ENCODE measurements around the gene LRRC9.
"Not testable (repeated sequence)": the region's sequence is repeated elsewhere in the genome, so short reads cannot be mapped to it uniquely, and the experiment has no call there.

Gene LRRC9

DNA sequence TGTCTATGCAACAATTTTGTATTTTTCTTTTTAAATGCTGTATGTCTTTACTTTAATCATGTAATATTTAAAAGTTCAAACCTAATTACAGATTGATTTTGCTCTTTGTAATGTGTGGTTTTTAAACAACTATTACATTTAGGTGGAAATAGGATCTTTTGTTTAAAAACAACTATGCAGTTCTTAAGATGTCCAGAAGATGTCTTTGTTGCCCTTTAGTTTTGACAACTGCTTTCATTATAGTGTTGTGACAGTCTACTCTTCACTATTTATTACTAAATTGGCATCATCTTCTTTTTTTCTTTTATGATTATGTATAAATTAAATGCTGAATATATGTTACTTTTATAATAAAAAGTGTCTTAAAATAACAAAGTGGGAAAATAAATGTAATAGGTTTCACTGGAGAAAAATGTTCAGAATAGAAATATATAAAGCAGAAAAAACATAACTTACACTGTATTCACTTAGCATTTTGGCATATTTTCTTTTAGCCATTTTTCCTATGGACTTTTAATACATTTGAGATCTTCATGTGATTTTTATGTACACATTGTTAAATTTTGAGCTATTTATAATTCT, 144.6 kb downstream of the LRRC9 start:
- DNase-seq (ENCODE audit: low read depth) = peak; percentile 52

DNA sequence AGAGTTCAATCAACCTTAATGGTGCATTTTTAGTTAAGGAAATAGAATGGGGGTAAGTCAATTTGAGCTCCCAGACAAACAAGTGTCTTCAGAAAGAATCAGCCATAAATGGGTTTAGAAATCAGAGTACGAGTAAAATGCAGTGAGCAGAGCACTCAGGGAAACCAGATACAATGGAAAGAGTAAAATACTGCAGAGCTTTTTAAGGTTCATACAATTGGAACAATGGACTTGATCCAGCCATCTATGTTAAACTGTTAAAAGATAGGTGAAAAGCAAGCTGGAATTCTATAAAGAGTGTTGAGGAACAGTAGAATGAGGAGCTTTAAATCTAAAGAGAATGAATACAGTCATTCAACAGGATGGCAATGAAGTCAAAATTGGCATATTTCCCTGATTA, 147.9 kb downstream of the LRRC9 start:
- DNase-seq (ENCODE audit: low read depth) = no peak

DNA sequence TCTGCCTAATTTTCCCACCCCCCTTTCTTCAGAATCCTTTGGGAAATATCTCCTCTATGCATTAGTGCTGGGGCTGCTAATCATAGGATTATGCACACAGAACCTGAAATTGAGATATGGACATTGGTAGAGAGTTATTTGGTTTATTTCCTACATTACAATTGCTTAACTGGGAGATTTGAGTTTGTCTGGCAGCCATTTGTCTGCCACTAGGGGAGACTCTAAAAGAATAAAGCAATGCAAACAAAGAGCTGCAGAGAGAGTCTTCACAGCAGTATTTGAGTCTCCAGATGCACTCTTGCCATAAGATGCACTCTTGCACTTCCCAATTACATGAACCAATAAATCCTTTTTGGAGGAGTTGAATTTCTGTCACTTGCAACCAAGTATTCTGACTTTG, 159.8 kb downstream of the LRRC9 start:
- no peak for DNase-seq (ENCODE audit: low read depth)

DNA sequence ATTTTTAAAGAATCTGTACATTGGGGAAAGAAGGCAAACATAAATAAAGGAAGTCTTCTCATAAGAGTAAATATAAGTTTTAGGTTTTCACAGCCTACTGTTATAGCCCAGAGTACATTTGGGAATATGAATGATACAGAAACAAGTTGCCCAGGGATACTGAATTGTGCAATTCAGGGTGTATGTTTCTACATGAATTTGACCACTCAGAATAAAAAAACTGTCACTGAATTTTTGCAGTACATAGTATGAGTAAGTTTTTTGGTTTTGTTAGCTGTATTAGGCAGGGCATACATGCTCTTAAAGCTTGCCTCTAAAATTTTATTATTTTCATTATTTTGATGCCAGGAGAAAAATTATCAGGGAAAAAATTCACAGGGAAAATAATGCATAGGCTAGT, 165.1 kb downstream of the LRRC9 start:
- DNase-seq (ENCODE audit: low read depth) = peak; percentile 57

DNA sequence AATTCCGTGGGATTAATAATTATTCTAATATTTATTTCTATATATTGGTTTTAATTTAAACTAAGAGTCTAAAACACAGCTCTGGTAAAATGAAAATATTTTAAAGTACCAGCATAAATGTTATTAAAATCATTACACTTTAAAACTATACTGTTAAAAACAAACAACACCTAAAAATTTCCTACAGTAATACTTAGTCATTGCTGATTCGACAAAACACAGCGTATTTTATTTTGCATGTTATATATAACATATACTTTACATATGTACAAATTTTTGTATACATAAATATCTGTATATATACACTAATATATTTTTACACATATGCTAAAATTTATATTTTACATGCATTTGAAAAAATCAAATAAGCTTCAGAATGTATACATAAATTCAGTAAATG, 165.7 kb downstream of the LRRC9 start:
- no peak for DNase-seq (ENCODE audit: low read depth)

DNA sequence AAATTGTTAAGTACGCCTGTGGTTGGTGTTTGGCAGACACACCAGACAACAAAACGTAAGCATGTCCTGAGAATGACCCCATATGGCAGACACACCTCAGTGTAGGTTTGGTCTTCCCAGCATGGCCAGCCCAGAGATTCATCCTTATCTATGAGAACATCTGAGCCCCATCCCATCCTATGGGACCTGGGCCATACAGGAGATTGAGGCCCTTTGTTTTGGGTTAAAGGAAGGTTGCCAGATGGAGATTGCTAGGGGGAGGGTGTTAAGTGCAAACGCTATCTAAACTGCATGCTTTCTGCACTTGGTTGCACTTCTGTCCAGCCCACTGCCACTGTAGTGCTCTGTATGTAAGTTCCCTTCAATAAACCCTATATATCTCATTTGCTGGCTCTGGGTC, 167.7 kb downstream of the LRRC9 start:
- no peak for DNase-seq (ENCODE audit: low read depth)

DNA sequence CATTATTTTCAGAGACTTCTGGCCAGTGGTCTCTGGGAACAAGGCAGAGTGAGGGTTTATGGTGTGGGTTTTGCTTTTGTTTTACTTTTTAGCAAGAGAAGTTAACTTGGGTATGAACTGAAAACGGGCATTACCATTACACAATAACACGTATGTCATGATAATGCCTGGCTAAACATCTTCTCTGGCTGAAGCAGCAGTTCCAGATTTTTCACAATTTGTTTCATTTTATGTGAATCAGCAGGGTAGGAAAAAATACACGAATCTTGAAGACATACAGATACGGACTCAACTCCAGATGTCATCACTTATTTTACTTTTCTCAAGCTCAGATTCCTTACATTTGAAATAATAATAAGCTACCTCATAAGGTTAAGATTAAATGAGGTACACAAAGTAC, 169.3 kb downstream of the LRRC9 start:
- peak; percentile 15 for DNase-seq (ENCODE audit: low read depth)

GRCh38 chr14:60090864-60091519, 171.0 kb downstream of the LRRC9 start:
- DNase-seq (ENCODE audit: low read depth) = peak; percentile 56

DNA sequence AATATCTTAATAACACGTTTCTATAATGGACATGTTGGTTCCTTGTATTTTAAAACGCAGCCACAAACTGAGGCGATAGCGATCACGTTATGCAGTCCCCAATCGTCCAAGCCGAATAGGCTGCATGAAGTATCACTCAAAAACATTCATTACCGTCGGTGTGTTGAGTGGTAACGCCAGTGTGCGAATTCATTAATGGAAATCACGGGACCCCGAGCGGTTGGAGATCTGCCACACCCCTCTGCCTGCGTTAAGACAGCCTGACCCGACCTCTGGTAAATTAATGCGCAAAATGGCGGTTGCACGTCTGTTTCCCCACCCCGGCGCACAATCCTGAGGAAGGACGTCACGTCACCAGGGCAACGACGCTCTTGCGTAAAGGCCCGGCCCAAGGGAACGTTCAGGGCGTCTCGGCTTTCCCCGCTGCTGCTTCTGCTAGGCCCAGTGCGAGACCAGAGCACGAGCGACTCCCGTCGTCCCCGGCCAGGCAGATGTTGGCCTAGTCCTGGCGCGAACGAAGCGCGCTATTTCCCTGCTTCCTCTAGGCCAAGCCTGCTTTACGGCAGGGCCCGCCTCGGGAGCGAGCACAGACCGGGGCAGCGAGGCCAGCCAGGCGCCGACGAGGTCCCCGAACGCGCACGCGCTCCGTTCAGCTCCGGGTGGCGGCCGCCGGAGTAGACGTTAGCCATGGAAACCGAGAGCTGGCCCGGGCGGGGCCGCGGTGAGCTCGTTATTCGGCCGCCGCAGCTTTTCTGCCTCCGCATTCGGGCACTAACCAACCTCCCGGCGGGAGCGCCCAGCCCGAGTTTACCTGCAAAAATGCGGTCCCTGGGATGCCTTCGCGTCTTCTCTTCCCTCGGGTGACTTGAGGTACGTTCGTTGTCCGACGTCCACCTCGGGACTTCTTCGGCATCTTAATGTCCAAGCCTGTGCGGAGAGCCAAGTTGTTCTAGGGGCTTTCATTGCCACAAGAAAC, 171.9 kb downstream of the LRRC9 start, which contains the start of gene PCNX4:
TSS of gene PCNX4 (plus strand) at position 374 of the 976 bp plus-strand sequence. CDS start 15,716 bp downstream, outside the sequence.
- peak; percentile 98 for DNase-seq (ENCODE audit: low read depth)

DNA sequence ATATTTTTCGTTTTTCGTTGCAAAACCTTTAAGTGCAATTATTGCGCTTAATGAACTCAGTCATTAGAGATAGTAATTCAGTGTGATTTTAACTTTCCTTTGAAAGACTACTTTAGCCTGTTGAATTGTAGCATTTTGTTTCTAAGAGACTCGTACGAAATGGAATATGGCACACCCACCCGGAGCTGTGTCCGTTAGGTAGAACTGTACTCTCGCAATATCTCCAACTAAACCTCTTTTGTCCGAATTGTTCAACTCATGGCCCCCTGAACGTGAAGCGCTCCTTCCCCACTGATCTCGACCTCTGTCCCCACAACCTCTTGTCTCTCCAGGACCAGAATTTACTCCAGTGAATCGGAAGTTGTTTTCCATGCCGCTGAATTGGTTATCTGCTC, 172.6 kb downstream of the LRRC9 start:
- peak; percentile 39 for DNase-seq (ENCODE audit: low read depth)

- DNase-seq (ENCODE audit: low read depth) = no peak
These were observed 173.1 kb downstream of the LRRC9 start for GRCh38 chr14:60093080-60093479.

- DNase-seq (ENCODE audit: low read depth) = peak; percentile 25
These were observed 173.7 kb downstream of the LRRC9 start for GRCh38 chr14:60093606-60094005.

DNA sequence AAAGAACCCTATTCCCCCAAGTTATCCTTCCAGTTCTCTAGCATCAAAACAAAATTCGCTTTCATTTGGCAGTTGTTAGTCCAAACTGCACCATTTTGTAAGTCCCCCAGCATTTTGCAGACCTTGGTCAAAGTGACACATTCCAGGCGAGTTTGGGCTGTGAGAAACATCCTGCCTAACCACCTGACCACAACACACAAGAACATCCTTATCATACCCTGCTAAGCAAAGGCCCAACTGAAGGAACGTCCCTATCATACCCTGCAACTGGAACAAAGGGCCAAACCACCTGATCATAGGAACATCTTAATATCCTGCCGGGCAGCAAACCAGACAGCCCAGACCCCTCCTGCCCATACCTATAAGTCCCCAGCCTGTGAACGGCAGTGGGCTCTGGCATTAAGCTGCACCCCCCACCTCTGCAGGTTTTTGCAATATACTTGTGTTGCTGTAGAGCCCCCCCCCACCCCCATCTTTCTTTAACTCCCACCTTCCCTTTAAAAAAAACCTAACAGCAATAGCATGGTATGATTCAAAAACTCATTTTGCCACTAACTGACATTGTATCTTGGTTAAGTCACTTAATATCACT, 174.5 kb downstream of the LRRC9 start:
- peak; percentile 75 for DNase-seq (ENCODE audit: low read depth)

DNA sequence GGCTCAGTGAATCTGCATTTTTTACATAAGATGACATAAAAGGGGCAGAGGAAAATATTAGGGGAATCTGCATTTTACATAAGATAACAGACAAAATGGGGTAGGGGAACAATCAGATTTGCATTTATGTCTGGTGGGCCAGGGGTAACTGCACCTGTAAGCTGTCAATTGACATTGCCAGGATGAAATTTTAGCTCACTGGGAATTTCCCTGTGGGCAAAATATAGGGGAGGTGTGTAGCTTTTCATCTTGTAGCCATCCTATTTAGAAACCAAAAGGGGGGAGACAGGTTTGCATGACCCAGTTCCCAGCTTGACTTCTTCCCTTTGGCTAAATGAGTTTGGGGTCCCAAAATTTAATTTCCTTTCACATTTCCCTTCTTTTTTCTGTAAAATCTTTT, 175.3 kb downstream of the LRRC9 start:
- no peak for DNase-seq (ENCODE audit: low read depth)

DNA sequence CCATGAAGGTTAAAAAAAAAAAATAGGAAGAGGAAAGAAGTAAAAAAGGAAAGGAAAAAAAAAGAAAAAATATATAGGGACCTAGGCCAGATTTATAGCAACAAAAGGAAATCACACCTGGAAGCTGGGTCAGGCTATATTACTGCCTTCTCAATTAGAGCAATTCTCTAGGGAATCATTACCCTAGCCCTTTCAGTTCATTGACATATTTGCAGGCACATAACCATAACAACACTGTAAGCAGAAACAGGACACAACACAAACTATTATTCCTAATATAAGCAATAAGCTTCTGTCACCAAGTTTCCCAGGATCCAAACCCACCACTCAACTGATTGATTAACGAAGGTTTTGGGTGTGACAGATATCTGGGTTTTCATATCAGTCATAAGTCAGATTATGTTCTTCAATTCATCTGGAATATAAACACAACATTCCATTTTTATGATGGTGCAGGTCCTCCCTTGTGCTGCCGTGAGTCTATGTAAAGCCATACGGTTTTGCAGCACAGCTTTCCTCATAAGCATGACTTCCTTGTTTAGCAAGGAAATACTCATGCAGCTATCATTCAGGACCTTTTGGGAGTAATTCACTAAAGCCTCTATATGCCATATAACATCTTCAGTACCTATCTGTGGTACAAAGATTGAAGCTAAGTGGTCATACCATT, 176.0 kb downstream of the LRRC9 start:
- DNase-seq (ENCODE audit: low read depth) = peak; percentile 92

- peak; percentile 70 for DNase-seq (ENCODE audit: low read depth)
These were observed 178.0 kb downstream of the LRRC9 start for GRCh38 chr14:60097974-60098373.

DNA sequence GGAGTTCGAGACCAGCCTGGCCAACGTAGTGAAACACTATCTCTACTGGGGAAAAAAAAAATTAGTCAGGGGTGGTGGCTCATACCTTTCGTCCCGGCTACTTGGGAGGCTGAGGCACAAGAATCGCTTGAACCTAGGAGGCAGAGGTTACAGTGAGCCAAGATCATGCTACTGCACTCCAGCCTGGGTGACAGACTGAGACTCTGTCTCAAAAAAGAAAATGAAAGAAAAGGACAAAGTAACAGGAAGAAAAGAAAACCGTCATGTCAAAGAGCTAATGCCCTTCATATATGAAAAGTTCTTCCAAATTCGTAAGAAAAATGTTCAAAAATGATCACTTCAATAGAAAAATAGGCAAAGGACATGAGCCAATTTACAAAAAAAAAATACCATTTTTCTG, 179.9 kb downstream of the LRRC9 start:
- not testable (repeated sequence) for DNase-seq (ENCODE audit: low read depth)

DNA sequence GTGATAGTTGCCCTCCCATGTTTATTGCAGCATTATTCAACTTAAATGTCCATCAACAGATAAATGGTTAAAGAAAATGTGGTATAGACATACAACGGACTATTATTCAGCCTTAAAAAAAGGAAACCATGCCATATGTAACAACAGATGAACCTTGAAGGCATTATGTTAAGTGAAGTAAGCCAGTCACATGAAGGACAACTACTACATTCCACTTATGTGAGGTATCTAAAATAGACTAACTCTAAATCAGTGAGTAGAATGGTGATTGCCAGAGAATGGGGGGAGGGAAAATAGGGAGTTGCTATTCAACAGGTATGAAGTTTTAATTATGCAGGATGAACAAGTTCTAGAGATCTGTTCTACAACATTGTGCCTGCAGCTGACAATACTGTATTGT, 181.8 kb downstream of the LRRC9 start:
- peak; percentile 48 for DNase-seq (ENCODE audit: low read depth)

- peak; percentile 86 for DNase-seq (ENCODE audit: low read depth)
These were observed 182.4 kb downstream of the LRRC9 start for GRCh38 chr14:60102389-60102788.

- DNase-seq (ENCODE audit: low read depth) = peak; percentile 89
These were observed 186.4 kb downstream of the LRRC9 start for GRCh38 chr14:60106339-60106738.

- no peak for DNase-seq (ENCODE audit: low read depth)
These were observed 187.5 kb downstream of the LRRC9 start for GRCh38 chr14:60107477-60107876.

DNA sequence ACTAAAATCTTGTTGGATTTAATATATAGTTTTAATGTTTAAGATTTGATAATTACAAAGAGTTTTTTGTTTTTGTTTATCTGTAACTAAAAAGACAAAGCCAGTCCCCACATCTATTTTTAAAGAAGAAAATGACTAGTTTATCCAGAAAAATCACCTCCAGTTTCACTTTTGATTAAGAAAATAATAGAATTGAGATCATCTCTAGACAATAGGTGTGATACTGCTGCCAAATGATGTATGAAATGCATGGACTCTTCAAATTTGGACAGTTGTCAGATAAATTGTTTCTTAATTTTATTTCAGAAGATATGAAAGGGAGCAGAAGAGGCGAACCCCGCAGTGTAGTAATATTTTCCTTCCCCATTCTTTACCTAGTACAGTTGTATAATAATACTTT, 191.8 kb downstream of the LRRC9 start:
- DNase-seq (ENCODE audit: low read depth) = no peak
